D721Med (cell line): ENCODE data around the gene EIF2AK3.

ENCODE experiments used
- DNase-seq: peaks from one replicate; pipeline ENCODE4 v3.0.0; 2011; ENCODE audit warnings: low spot score; ENCODE audit not compliant: insufficient read length
- FAIRE-seq: peaks from 2 replicates; lab custom pipeline; 2011; peaks lifted over from hg19 to GRCh38; lab: Jason Lieb, UNC
- TF ChIP-seq, protein P1 (sequence below): IDR thresholded peaks from 2 replicates; pipeline ENCODE4 v1.5.1; 2012; ENCODE audit warnings: mild to moderate bottlenecking, control low read depth; ENCODE audit not compliant: insufficient read depth; ENCODE audit errors: missing control alignments

EIF2AK3 gene

DNA sequence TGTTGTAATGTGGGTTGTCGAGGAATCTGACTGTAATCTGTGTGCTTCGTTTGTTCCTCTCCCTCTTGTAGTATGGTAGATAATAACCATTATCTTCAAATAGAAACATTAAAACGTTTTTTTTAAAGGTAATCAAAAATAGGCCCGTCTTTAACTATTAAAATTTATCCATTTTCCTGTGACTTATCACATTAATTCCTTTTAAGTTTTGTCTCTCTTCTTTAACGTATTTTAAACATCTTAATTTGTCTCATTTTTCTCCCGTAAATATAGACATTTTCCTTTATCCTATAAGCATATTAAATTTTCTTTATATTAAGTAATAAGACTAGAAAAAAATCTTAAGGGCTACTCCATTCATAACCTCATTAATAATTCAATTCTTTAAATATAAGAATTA lies 41.3 kb downstream of the EIF2AK3 start:
- FAIRE-seq (no peak), DNase-seq (no peak)
- TF ChIP-seq, protein P1, sequence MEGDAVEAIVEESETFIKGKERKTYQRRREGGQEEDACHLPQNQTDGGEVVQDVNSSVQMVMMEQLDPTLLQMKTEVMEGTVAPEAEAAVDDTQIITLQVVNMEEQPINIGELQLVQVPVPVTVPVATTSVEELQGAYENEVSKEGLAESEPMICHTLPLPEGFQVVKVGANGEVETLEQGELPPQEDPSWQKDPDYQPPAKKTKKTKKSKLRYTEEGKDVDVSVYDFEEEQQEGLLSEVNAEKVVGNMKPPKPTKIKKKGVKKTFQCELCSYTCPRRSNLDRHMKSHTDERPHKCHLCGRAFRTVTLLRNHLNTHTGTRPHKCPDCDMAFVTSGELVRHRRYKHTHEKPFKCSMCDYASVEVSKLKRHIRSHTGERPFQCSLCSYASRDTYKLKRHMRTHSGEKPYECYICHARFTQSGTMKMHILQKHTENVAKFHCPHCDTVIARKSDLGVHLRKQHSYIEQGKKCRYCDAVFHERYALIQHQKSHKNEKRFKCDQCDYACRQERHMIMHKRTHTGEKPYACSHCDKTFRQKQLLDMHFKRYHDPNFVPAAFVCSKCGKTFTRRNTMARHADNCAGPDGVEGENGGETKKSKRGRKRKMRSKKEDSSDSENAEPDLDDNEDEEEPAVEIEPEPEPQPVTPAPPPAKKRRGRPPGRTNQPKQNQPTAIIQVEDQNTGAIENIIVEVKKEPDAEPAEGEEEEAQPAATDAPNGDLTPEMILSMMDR: no peak

DNA sequence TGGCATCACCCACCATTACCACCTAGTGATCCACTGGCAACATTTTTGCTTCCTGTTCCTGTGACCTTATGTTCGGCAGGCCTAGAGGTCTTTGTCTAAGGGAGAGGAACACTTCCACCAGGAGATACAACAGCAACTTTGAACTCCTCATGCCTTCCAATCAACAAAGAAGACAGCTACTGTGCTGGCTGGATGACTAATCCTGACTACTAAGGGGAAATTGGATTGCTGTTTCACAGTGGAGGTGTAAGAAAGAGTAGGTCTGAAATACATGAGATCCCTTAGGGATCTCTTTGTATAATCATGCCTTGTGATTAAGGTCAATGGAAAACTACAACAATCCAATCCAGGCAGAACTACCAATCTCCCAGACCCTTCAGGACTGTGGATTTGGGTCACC lies 45.2 kb downstream of the EIF2AK3 start:
- no peak for FAIRE-seq
- TF ChIP-seq, protein P1: no peak
- DNase-seq: no peak

DNA sequence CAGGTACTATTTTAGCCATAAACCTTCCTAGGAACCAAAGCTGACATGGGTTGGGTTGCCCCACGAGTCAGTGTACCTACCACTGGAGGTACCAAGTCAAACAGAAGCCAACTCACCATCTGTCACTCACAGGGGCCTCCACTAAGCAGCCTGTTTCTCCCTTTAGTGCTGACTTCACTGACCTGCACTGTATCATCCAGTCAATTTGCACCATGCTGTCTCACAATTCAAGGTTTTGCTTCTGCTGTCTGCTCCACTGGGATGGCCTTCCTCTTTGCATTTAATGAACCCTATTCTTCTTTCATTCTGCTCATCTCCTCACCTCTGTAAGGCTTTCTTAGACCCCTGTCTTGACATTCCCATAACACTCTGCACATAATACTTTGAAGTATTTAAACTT lies 47.2 kb downstream of the EIF2AK3 start:
- TF ChIP-seq, protein P1: no peak
- no peak for DNase-seq
- no peak for FAIRE-seq

DNA sequence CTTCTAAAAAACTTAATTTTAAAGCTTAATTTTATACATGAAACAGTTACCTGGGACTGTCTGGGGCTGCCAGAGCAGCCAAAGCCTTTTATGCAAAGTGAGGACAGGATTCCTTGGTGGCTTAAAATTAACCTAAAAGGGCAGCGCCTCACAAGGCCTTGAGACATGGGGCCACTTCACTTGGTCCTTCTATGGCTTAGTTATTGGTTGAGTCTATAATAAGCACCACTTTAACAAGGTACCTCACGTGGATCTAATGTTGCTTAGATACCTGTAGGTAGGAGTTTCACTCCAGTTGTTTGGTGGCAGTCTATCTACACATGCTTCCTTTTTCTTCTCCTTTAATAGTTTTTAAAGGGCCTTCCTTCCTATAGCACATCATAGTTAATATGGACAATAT lies 51.6 kb downstream of the EIF2AK3 start:
- FAIRE-seq (no peak), DNase-seq (no peak)
- TF ChIP-seq, protein P1: no peak

DNA sequence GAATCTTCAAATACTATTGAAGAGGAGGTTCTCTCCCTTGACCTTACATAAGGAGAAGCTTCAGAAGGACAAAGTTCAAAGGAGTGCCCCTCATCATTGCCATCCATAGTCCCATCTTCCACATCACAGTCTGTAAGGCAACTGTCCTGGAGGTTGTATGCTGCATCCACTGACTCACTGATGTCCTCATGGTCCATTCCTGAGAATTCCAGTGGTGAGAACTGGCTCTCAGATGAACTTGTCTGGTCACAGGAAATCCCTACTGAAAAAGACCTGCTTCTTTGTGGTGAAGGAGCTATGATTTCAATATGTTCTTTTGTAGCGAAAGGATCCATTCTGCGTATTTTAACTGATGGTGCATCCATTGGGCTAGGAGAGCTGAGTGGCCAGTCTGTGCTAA lies 52.2 kb downstream of the EIF2AK3 start:
- FAIRE-seq: no peak
- no peak for DNase-seq
- TF ChIP-seq, protein P1: no peak

DNA sequence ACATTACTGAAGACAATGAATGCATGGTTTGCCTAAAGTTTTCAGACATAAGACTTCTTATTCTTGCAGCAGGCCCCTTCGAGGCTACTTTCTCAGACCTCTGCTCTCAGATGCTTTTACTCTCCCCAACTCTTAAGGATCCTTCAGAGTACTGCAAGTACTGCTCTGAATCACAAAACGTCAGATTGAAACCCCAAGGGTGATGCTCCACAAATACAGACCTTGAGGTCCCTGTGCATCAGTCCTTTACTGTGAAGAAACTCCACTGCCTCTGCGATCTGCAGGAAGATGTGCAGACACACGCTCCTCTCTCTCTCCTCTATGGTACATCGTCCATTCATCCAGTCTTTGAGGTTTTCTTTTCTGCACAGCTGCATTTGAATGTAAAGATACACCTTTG lies 52.8 kb downstream of the EIF2AK3 start:
- TF ChIP-seq, protein P1: no peak
- DNase-seq (no peak), FAIRE-seq (no peak)

DNA sequence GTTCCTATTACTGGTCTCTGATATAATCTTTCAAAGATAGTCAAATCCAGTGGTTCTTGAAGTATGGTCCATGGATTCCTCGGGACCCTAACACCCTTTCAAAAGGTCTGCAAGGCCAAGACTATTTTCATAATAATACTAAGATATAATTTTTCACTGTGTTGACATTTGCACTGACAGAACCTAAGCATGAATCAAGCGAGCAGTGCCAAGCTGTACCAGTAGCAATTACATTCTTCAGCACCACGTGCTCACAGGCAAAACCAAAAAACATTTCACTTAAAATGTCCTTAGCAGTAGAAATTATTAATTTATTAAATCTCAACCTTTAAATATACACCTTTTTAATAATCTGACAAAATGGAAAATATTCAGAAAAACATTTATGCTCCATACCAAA lies 59.1 kb downstream of the EIF2AK3 start:
- DNase-seq (no peak), FAIRE-seq (no peak)
- TF ChIP-seq, protein P1: no peak
